WTC11 (cell line): Measurements from ENCODE around the gene GCSH.

Source experiments
- CREB1 ChIP-seq: sonication (generic); formaldehyde crosslinking; IDR thresholded peaks from 2 replicates; pipeline ENCODE4 v1.8.0; 2023; ENCODE audit warnings: mild to moderate bottlenecking, missing genetic modification reagents
- CTCF ChIP-seq: fragments of 200-600 bp; IDR thresholded peaks from 2 replicates; pipeline ENCODE4 v1.8.0; 2022; ENCODE audit warnings: antibody characterized with exemption
- EMX1 ChIP-seq: fragments of 250-450 bp; sonication (Bioruptor Pico); IDR thresholded peaks from 2 replicates; pipeline ENCODE4 v1.8.0; 2021; ENCODE audit warnings: mild to moderate bottlenecking
- NFE2L1 ChIP-seq: sonication (generic); formaldehyde crosslinking; IDR thresholded peaks from 2 replicates; pipeline ENCODE4 v1.8.1; 2023; ENCODE audit warnings: missing genetic modification reagents
- NR1H2 ChIP-seq: sonication (generic); formaldehyde crosslinking; IDR thresholded peaks from 2 replicates; pipeline ENCODE4 v1.9.0; 2021; ENCODE audit warnings: mild to moderate bottlenecking, moderate library complexity, missing genetic modification reagents
- ZNF263 ChIP-seq: sonication (generic); formaldehyde crosslinking; IDR thresholded peaks from 2 replicates; pipeline ENCODE4 v1.8.1; 2022; ENCODE audit warnings: low read depth, mild to moderate bottlenecking, moderate library complexity, missing genetic modification reagents
- ZNF512 ChIP-seq: sonication (generic); formaldehyde crosslinking; IDR thresholded peaks from 2 replicates; pipeline ENCODE4 v1.8.1; 2022; ENCODE audit warnings: missing genetic modification reagents, borderline replicate concordance

GRCh38 chr16:81137754-81138153 is 41.6 kb upstream of the GCSH start:
- no peak for TF ChIP-seq EMX1 (CRISPR knock-in tag)
- TF ChIP-seq CTCF, result no peak
- TF ChIP-seq NR1H2 (CRISPR knock-in tag), result no peak
- TF ChIP-seq CREB1 (CRISPR knock-in tag), result no peak
- no peak for TF ChIP-seq ZNF263 (CRISPR knock-in tag)
- TF ChIP-seq ZNF512 (CRISPR knock-in tag), result no peak
- no peak for TF ChIP-seq NFE2L1
